Nephron progenitor cell (in vitro differentiated cells): ENCODE data around the gene HSD11B1.
A peak's percentile ranks its signal among the peaks of the same experiment; 100 is the strongest.
"Not testable (repeated sequence)": the region's sequence is repeated elsewhere in the genome, so short reads cannot be mapped to it uniquely, and the experiment has no call there.

Experiments used
- DNase-seq: peaks from one replicate; pipeline ENCODE4 v3.0.0; 2021
- H3K27ac Mint-ChIP-seq: 2 replicates; pipeline ENCODE4 v1.8.0; 2021; ENCODE audit warnings: mild to moderate bottlenecking, moderate library complexity, mixed read lengths
- H3K27me3 Mint-ChIP-seq: 2 replicates; pipeline ENCODE4 v1.8.0; 2021; ENCODE audit warnings: mild to moderate bottlenecking, low read depth, mixed read lengths; ENCODE audit not compliant: poor library complexity
- H3K36me3 Mint-ChIP-seq: 2 replicates; pipeline ENCODE4 v1.8.0; 2021; ENCODE audit warnings: low read depth, mixed read lengths
- H3K4me1 Mint-ChIP-seq: 2 replicates; pipeline ENCODE4 v1.8.0; 2021; ENCODE audit warnings: mixed read lengths
- H3K4me3 Mint-ChIP-seq: 2 replicates; pipeline ENCODE4 v1.8.0; 2021; ENCODE audit warnings: mild to moderate bottlenecking, moderate library complexity, mixed read lengths
- H3K9me3 Mint-ChIP-seq: 2 replicates; pipeline ENCODE4 v1.8.0; 2021; ENCODE audit warnings: mild to moderate bottlenecking, moderate library complexity, mixed read lengths
- TF ChIP-seq, protein P1 (sequence below): fragments of 200-600 bp; sonication (generic); IDR thresholded peaks from 2 replicates; pipeline ENCODE4 v1.5.0; 2021; ENCODE audit warnings: antibody characterized with exemption

HSD11B1 gene

DNA sequence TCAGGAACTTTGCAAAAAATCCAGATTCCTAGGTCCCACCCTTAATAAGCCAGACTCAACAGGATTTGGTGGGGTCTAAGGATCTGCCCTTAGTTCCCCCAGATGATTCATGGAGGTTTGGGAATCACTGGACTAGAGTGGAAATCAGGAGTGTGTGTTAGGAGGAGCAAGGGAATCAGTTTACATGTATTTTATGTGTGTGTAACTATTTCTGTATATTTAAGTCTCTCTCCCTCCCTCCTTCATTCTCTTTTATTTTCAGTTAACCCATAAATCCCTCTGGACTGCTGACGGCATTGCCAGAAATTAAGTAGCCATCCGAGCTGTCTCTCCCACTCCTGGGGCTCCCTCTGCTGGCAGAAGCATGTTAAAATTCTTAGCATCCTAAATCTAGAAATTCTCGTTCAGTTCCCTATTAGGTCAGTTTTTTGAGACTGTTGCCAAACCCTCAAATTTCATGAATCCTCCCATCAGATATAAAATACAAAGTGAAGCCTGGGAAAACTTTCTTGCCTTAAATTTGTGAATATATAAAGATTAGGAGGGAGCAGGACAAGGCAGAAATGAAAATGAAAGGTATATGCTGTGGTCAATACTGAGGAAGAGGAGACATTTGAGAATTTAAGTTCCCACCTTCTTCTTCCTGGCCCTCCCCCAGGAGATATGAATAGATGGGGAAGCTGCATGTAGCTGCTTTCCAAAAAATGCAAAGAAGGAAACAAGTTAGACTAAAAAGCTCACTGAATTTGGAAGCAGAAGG is 11.7 kb upstream of the HSD11B1 start:
- TF ChIP-seq, protein P1, sequence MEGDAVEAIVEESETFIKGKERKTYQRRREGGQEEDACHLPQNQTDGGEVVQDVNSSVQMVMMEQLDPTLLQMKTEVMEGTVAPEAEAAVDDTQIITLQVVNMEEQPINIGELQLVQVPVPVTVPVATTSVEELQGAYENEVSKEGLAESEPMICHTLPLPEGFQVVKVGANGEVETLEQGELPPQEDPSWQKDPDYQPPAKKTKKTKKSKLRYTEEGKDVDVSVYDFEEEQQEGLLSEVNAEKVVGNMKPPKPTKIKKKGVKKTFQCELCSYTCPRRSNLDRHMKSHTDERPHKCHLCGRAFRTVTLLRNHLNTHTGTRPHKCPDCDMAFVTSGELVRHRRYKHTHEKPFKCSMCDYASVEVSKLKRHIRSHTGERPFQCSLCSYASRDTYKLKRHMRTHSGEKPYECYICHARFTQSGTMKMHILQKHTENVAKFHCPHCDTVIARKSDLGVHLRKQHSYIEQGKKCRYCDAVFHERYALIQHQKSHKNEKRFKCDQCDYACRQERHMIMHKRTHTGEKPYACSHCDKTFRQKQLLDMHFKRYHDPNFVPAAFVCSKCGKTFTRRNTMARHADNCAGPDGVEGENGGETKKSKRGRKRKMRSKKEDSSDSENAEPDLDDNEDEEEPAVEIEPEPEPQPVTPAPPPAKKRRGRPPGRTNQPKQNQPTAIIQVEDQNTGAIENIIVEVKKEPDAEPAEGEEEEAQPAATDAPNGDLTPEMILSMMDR: peak; percentile 90
- no peaks in the 10 kb centered on the region for H3K9me3 Mint-ChIP-seq
- peak; percentile 81 for DNase-seq
- no peak overlapping the region for H3K27ac Mint-ChIP-seq
- peaks cover 52% of the 10 kb centered on the region for H3K27me3 Mint-ChIP-seq
- peaks cover 10% of the 10 kb centered on the region for H3K4me1 Mint-ChIP-seq
- H3K36me3 Mint-ChIP-seq: no peaks in the 10 kb centered on the region
- H3K4me3 Mint-ChIP-seq: no peak overlapping the region

DNA sequence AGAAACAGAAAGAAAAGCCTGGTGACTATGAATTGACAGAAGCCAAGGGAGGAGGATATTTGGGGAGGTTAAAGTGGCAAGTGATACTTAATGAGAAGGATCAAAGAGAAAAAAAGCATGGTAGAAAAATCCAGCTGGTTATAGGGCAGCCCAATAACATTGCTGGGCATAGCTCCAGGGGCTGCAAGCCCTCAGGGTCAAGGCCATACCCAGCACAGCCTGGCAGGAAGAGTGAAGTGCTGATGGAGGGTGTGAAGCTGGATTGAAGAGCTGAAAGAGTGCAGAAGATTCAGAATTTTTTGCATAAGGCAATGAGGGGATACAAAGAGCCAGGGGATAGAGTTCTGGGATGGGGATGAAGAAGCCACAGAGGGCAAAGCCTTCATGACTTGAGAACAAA is 8.0 kb upstream of the HSD11B1 start:
- peak overlapping the region; percentile 9 for H3K27ac Mint-ChIP-seq
- no peaks in the 10 kb centered on the region for H3K9me3 Mint-ChIP-seq
- H3K4me3 Mint-ChIP-seq: no peak overlapping the region
- H3K36me3 Mint-ChIP-seq: no peaks in the 10 kb centered on the region
- peaks cover 10% of the 10 kb centered on the region for H3K4me1 Mint-ChIP-seq
- no peak for DNase-seq
- peaks cover 48% of the 10 kb centered on the region for H3K27me3 Mint-ChIP-seq
- TF ChIP-seq, protein P1: no peak

DNA sequence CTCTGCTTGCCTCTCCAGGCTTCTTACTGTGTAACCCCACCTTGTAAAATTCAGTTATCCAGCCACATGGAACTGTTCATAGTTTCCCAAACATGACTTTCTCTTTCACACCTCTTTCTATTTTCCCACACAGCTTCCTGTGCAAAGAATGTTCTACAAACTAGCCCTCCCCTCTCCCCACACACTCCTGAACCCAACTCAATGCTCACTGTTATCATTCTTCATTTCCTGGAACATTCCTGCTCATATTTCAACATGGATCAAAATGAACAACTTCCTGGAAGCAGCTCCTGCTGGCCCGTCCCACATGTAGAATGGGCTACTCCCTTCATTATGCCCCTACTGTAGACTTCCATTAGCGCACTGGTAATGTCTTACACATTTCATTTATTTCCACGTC is 7.5 kb upstream of the HSD11B1 start:
- DNase-seq: no peak
- Mint-ChIP-seq H3K27ac (no peak overlapping the region), H3K9me3 (no peaks in the 10 kb centered on the region), H3K36me3 (no peaks in the 10 kb centered on the region), H3K4me3 (no peak overlapping the region), H3K27me3 (peaks cover 51% of the 10 kb centered on the region), H3K4me1 (peaks cover 8% of the 10 kb centered on the region)
- TF ChIP-seq, protein P1: no peak

DNA sequence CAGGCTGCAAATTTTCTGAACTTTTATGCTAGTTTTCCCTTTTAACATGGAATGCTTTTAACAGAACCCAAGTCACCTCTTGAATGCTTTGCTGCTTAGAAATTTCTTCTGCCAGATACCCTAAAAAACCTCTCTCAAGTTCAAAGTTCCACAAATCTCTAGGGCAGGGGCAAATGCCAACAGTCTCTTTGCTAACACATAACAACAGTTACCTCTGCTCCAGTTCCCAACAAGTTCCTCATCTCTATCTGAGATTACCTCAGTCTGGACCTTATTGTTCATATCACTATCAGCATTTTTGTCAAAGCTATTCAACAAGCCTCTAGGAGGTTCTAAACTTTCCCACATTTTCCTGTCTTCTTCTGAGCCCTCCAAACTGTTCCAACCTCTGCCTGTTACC is 4.0 kb upstream of the HSD11B1 start:
- DNase-seq, H3K27ac Mint-ChIP-seq, H3K36me3 Mint-ChIP-seq, H3K4me1 Mint-ChIP-seq, H3K9me3 Mint-ChIP-seq, H3K4me3 Mint-ChIP-seq: not testable (repeated sequence)
- peaks cover 29% of the 10 kb centered on the region for H3K27me3 Mint-ChIP-seq

DNA sequence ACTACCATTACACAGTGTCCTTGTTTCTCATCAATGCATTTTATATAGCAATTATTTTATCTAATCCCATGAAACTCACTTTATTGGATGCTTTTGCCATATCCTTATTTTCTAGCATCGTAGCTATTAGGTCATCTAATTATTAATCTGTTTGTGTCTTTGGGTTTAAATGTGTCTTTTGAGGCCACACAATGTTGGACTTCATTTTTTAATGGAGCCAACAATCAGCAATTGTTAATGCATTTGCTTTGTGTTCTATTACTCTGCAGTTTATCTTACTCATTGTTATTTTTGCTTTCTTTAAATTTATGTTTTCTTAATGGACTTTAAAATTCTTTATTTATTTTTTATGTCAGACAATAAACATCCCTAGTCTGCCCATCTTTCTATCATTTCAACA is 1.8 kb upstream of the HSD11B1 start:
- H3K27ac Mint-ChIP-seq: no peak overlapping the region
- H3K4me3 Mint-ChIP-seq: no peak overlapping the region
- H3K4me1 Mint-ChIP-seq: peaks cover 11% of the 10 kb centered on the region
- no peak for DNase-seq
- TF ChIP-seq, protein P1: no peak
- H3K9me3 Mint-ChIP-seq: no peaks in the 10 kb centered on the region
- peaks cover 25% of the 10 kb centered on the region for H3K27me3 Mint-ChIP-seq
- no peaks in the 10 kb centered on the region for H3K36me3 Mint-ChIP-seq

DNA sequence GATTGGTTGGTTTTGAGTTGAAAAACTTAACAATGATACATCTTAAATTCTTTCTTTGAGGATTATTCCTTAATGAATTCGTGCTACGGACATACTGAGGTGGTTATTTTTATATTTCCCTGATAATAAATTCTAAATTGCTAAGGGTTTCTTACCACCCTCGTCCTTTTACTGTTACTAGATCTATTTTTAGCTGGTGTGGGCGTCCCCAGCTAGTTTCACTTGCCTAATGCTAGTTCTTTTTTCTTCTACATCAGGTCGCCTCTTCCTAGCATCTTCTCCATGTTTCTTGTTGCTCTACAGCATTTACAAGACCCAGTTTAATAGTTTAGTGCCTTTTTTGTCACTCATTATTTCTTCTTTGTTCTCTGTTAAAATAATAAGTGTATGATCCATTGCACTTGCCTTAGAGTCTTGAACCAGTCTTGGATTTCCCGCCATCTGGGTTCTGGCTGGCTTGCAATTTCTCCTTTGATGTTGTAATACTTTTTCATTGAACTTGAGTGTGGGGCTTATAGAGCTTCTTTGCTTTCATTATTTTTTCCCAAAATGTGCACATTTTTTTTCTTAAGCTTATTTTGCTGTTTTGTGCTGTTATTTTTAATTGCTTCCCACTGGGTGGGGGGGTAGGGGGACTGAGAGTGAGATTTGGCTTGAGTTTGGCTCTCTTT is 677 bp upstream of the HSD11B1 start:
- no peaks in the 10 kb centered on the region for H3K36me3 Mint-ChIP-seq
- peaks cover 25% of the 10 kb centered on the region for H3K27me3 Mint-ChIP-seq
- no peak overlapping the region for H3K27ac Mint-ChIP-seq
- TF ChIP-seq, protein P1: no peak
- H3K4me3 Mint-ChIP-seq: no peak overlapping the region
- peaks cover 22% of the 10 kb centered on the region for H3K4me1 Mint-ChIP-seq
- DNase-seq: no peak
- H3K9me3 Mint-ChIP-seq: no peaks in the 10 kb centered on the region
